NCI-H2029 (cell line): ENCODE measurements around the gene AMPD2.
A peak's percentile ranks its signal among the peaks of the same experiment; 100 is the strongest.

Experiments
- DNase-seq: peaks from one replicate; lab custom pipeline; 2025; lab: John Stamatoyannopoulos, UW

The AMPD2 gene

GRCh38 chr1:109617291-109617801 lies 2.3 kb upstream of the AMPD2 start:
- no peak for DNase-seq

GRCh38 chr1:109618661-109619575 lies 719 bp upstream of the AMPD2 start:
- no peak for DNase-seq

- no peak for DNase-seq
Observed at GRCh38 chr1:109620401-109620791, 759 bp downstream of the AMPD2 start.

- DNase-seq, result peak; percentile 71
Observed at GRCh38 chr1:109620841-109621286, 1.2 kb downstream of the AMPD2 start.

GRCh38 chr1:109621379-109622136 lies 1.9 kb downstream of the AMPD2 start:
- no peak for DNase-seq

GRCh38 chr1:109622137-109622892 lies 2.7 kb downstream of the AMPD2 start:
- DNase-seq, result no peak

- no peak for DNase-seq
Observed at GRCh38 chr1:109622895-109623294, 3.3 kb downstream of the AMPD2 start.

GRCh38 chr1:109623601-109624161 lies 4.0 kb downstream of the AMPD2 start:
- DNase-seq, result no peak

- DNase-seq, result no peak
Observed at GRCh38 chr1:109624201-109625010, 4.8 kb downstream of the AMPD2 start.

GRCh38 chr1:109625176-109625575 lies 5.5 kb downstream of the AMPD2 start:
- DNase-seq, result no peak

- no peak for DNase-seq
Observed at GRCh38 chr1:109625601-109626560, 6.2 kb downstream of the AMPD2 start.

GRCh38 chr1:109626682-109627408 lies 7.2 kb downstream of the AMPD2 start:
- no peak for DNase-seq

GRCh38 chr1:109627692-109628399 lies 8.2 kb downstream of the AMPD2 start:
- DNase-seq, result no peak

- DNase-seq, result peak; percentile 24
Observed at GRCh38 chr1:109628540-109629321, 9.1 kb downstream of the AMPD2 start.

GRCh38 chr1:109629372-109630030 lies 9.9 kb downstream of the AMPD2 start:
- no peak for DNase-seq

GRCh38 chr1:109630081-109630897 lies 10.7 kb downstream of the AMPD2 start:
- no peak for DNase-seq
